Vagina (tissue), 2 donors: ENCODE measurements around the gene GFAP.

Experiments used
- CTCF ChIP-seq, 3 experiments: fragments of 450-650 bp in 2 of 3; fragments of 200-600 bp in 1 of 3; sonication (generic) in 1 of 3; IDR thresholded peaks; one replicate each; pipeline ENCODE4 v1.5.1; 2017 to 2019; ENCODE audit warnings: antibody characterized with exemption in 3 of 3, mild to moderate bottlenecking in 2 of 3, moderate library complexity in 2 of 3
- POLR2A ChIP-seq, 2 donors: fragments of 450-650 bp; IDR thresholded peaks; one replicate each; pipeline ENCODE4 v1.6.1; 2017; ENCODE audit warnings: antibody characterized with exemption in 2 of 2, mild to moderate bottlenecking in 2 of 2, moderate library complexity in 2 of 2

- no peak for TF ChIP-seq POLR2A (IDR thresholded peaks at IDR 0.05)
- no peak for TF ChIP-seq CTCF (IDR thresholded peaks at IDR 0.05)
Observed at GRCh38 chr17:44948315-44948795, 33.1 kb upstream of the GFAP start.
